ENCODE data around the gene GPRC5C. TPM values are rescaled to one million over a fixed set of nuclear protein-coding genes. Genes with fewer than 3 reads are reported as not detected.

The GPRC5C gene
- total RNA-seq, 2 donors from 2014 or later: 57.0 to 73.4 TPM

DNA sequence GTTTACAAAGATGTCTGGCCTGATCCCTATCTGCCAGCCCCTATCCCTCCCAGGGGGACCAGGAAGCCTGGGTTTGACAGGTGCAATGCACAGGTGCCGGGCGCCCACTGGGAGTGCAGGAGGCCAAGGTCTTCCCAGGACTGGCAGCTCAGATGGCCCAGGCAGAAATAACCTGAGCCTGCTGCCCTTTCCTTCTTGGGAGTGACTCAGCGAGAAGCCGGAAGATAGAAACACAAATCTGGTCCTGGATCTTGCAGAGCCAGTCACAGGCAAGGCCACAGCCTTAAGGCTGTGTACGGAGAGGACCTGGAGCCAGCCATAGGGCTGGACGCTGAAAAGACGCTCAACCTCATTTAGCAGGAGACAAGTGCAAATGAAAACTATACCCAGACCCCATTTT, 36.9 kb upstream of the GPRC5C start:
- no peak overlapping the region for H3K4me3 ChIP-seq (ENCODE audit: low read length)
- no peak overlapping the region for H3K4me3 Mint-ChIP-seq
- H3K9me3 Mint-ChIP-seq: no peaks in the 10 kb centered on the region
- no peaks in the 10 kb centered on the region for H3K36me3 ChIP-seq (ENCODE audit: control insufficient read depth, insufficient read depth, low read length)
- H3K27me3 ChIP-seq (ENCODE audit: control insufficient read depth, insufficient read depth, low read length, poor library complexity, severe bottlenecking): no peaks in the 10 kb centered on the region
- DNase-seq: no peak
- TF ChIP-seq, protein P1, sequence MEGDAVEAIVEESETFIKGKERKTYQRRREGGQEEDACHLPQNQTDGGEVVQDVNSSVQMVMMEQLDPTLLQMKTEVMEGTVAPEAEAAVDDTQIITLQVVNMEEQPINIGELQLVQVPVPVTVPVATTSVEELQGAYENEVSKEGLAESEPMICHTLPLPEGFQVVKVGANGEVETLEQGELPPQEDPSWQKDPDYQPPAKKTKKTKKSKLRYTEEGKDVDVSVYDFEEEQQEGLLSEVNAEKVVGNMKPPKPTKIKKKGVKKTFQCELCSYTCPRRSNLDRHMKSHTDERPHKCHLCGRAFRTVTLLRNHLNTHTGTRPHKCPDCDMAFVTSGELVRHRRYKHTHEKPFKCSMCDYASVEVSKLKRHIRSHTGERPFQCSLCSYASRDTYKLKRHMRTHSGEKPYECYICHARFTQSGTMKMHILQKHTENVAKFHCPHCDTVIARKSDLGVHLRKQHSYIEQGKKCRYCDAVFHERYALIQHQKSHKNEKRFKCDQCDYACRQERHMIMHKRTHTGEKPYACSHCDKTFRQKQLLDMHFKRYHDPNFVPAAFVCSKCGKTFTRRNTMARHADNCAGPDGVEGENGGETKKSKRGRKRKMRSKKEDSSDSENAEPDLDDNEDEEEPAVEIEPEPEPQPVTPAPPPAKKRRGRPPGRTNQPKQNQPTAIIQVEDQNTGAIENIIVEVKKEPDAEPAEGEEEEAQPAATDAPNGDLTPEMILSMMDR (conservative IDR thresholded peaks at IDR 0.05): no peak
- H3K4me1 ChIP-seq (ENCODE audit: control insufficient read depth, insufficient read depth, low read length): no peaks in the 10 kb centered on the region
- peaks cover 11% of the 10 kb centered on the region for H3K27me3 Mint-ChIP-seq (ENCODE audit: insufficient read depth)
- H3K27ac ChIP-seq (ENCODE audit: low read depth, low read length): no peak overlapping the region
- H3K27ac Mint-ChIP-seq: no peak overlapping the region
- peaks cover 6% of the 10 kb centered on the region for H3K4me1 Mint-ChIP-seq
- no peaks in the 10 kb centered on the region for H3K36me3 Mint-ChIP-seq (ENCODE audit: low read depth)
- H3K9ac ChIP-seq (ENCODE audit: extremely low read depth, low read length, poor library complexity, severe bottlenecking): no peak overlapping the region
- WGBS, 2 experiments (ENCODE audit: insufficient coverage in 1 of 2, insufficient read length in 1 of 2): 93 to 100% methylated on average over 6 to 7 of the region's 7 CpGs
- no peaks in the 10 kb centered on the region for H3K9me3 ChIP-seq (ENCODE audit: control insufficient read depth, low read length)

DNA sequence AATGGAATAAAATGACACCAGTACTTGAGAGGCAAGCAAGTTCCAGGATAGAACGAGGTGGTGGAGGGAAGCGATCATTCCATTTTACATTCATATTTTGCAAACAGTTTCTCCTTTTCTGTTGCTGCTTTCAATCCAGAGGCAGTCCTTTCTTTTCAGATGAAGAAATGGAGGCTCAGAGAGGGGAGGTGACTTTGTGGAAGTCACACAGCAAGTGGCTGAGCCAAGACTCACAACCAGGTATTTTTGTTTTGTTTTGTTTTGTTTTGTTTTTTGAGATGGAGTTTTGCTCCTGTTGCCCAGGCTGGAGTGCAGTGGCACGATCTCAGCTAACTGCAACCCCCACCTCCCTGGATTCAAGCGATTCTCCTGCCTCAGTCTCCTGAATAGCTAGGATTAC, 35.3 kb upstream of the GPRC5C start:
- Histone ChIP-seq H3K36me3 (ENCODE audit: control insufficient read depth, insufficient read depth, low read length) (no peaks in the 10 kb centered on the region), H3K27me3 (ENCODE audit: control insufficient read depth, insufficient read depth, low read length, poor library complexity, severe bottlenecking) (no peaks in the 10 kb centered on the region), H3K4me1 (ENCODE audit: control insufficient read depth, insufficient read depth, low read length) (no peaks in the 10 kb centered on the region), H3K9ac (ENCODE audit: extremely low read depth, low read length, poor library complexity, severe bottlenecking) (no peak overlapping the region), H3K4me3 (ENCODE audit: low read length) (no peak overlapping the region), H3K27ac (ENCODE audit: low read depth, low read length) (no peak overlapping the region), H3K9me3 (ENCODE audit: control insufficient read depth, low read length) (no peaks in the 10 kb centered on the region)
- Mint-ChIP-seq H3K27me3 (ENCODE audit: insufficient read depth) (peaks cover 4% of the 10 kb centered on the region), H3K27ac (no peak overlapping the region), H3K9me3 (no peaks in the 10 kb centered on the region), H3K4me3 (no peak overlapping the region), H3K4me1 (peaks cover 2% of the 10 kb centered on the region), H3K36me3 (ENCODE audit: low read depth) (no peaks in the 10 kb centered on the region)
- TF ChIP-seq, protein P1 (conservative IDR thresholded peaks at IDR 0.05): no peak
- no peak for DNase-seq
- 90% methylated on average over 4 of the region's 4 CpGs; no CpG with 5 or more reads in 1 of the 2 experiments for WGBS, 2 experiments (ENCODE audit: insufficient coverage in 1 of 2, insufficient read length in 1 of 2)

DNA sequence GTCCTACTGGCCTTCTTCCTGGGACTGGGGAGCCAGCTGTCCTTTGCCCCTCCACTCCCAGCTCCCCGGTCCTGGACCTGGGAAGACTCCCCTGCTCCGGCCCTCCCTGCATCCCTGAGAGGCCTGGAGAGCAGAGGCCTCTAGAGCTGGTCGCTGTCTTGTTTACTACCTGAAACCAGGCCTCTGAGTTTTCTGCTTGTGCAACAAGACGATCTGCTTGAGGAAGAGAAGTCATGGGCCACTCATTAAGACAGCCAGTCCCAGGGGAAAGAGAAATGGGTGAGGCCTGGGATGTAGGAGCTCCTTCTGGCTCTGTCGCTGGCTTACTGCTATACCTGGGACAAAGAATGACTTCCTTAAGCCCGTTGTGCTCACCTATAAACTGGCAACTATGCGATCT, 29.8 kb upstream of the GPRC5C start:
- no peak overlapping the region for H3K27ac Mint-ChIP-seq
- no peaks in the 10 kb centered on the region for H3K9me3 ChIP-seq (ENCODE audit: control insufficient read depth, low read length)
- WGBS, 2 experiments (ENCODE audit: insufficient coverage in 1 of 2, insufficient read length in 1 of 2): 88 to 91% methylated on average over 7 of the region's 7 CpGs
- no peaks in the 10 kb centered on the region for H3K27me3 ChIP-seq (ENCODE audit: control insufficient read depth, insufficient read depth, low read length, poor library complexity, severe bottlenecking)
- H3K36me3 Mint-ChIP-seq (ENCODE audit: low read depth): no peaks in the 10 kb centered on the region
- no peak overlapping the region for H3K4me3 Mint-ChIP-seq
- peaks cover 6% of the 10 kb centered on the region for H3K27me3 Mint-ChIP-seq (ENCODE audit: insufficient read depth)
- no peaks in the 10 kb centered on the region for H3K36me3 ChIP-seq (ENCODE audit: control insufficient read depth, insufficient read depth, low read length)
- H3K9ac ChIP-seq (ENCODE audit: extremely low read depth, low read length, poor library complexity, severe bottlenecking): no peak overlapping the region
- TF ChIP-seq, protein P1 (conservative IDR thresholded peaks at IDR 0.05): no peak
- DNase-seq: no peak
- H3K4me1 Mint-ChIP-seq: peaks cover 13% of the 10 kb centered on the region
- H3K4me1 ChIP-seq (ENCODE audit: control insufficient read depth, insufficient read depth, low read length): peaks cover 7% of the 10 kb centered on the region
- H3K4me3 ChIP-seq (ENCODE audit: low read length): no peak overlapping the region
- no peaks in the 10 kb centered on the region for H3K9me3 Mint-ChIP-seq
- H3K27ac ChIP-seq (ENCODE audit: low read depth, low read length): no peak overlapping the region
